HG03159 (cell line): ENCODE data around the gene TCEAL1.

Experiments
- ATAC-seq: cut with Tn5 transposase; IDR thresholded peaks from one replicate; pipeline ENCODE4 v1.9.1; 2021; ENCODE audit warnings: mild to moderate bottlenecking, moderate library complexity; ENCODE audit not compliant: unreplicated experiment

Gene TCEAL1

GRCh38 chrX:103674531-103675454 is 46.0 kb downstream of the TCEAL1 start:
- ATAC-seq: no peak

DNA sequence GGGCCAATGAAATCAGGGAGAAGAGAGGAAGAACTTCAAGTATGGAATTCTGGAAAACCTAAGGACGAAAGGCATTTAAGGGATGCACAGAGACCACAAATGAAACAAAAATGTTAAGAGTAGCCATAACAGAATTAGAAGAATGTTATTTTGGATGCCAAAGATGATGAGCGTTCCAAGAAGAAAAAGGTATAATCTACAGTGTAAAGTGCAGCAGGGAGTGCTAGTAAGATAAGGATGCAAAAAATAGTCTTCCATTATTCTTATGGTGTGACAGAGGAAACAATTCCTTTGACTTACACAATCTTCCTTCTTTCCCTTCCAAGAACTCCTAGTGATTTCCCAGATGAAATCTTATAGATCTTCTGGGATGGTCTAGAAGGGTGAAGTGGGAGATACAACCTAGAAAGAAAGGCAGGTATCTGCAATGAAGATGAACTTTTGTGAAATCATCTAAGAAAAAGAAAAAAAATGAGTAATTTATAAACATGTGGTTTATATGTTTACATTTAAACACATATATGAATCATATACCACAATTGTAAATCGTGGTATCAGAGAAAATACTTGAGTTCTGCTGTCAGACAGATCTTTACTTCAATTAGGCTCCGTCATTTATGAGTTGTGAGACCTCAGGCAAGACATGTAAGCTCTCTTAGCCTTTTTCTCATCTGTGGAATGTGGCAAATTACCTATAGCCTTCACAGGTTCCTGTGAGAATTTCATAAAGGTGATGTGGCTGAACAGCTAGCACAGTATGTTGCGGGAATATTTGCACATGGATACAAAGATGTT is 49.6 kb downstream of the TCEAL1 start:
- no peak for ATAC-seq
